Right lobe of liver (tissue), 6 donors: ENCODE data around the gene FAM89B. TPM values are rescaled to one million over a fixed set of nuclear protein-coding genes. Genes with fewer than 3 reads are reported as not detected.

ENCODE experiments used
- ATAC-seq, 4 donors: fragments of 200-7000 bp; cut with Tn5 transposase; one replicate each; pipeline ENCODE4 v1.9.1; 2020; ENCODE audit warnings: mild to moderate bottlenecking in 4 of 4, moderate library complexity in 4 of 4
- DNase-seq, 3 donors: peaks; one replicate each; pipeline ENCODE4 v3.0.0-alpha.2; 2020
- H3K27ac ChIP-seq, 3 donors: fragments of 200-600 bp; one replicate each; pipeline ENCODE4 v1.8.0; 2022
- H3K27me3 ChIP-seq, 2 donors: fragments of 200-600 bp; one replicate each; pipeline ENCODE4 v1.8.0; 2022
- H3K36me3 ChIP-seq, 4 donors: fragments of 200-600 bp; sonication (generic) in 1 of 4; one replicate each; pipeline versions ENCODE4 v1.5.1 to v1.8.0; 2017 to 2022; ENCODE audit warnings: control low read depth in 1 of 4
- H3K4me1 ChIP-seq, 4 donors: fragments of 200-600 bp; sonication (generic) in 1 of 4; one replicate each; pipeline versions ENCODE4 v1.5.1 to v1.8.0; 2017 to 2022; ENCODE audit warnings: control low read depth in 1 of 4
- H3K4me3 ChIP-seq, 3 donors: fragments of 200-600 bp; one replicate each; pipeline ENCODE4 v1.8.0; 2022
- H3K9me3 ChIP-seq, 4 donors: fragments of 200-600 bp; sonication (generic) in 1 of 4; one replicate each; pipeline versions ENCODE4 v1.5.1 to v1.8.0; 2017 to 2022; ENCODE audit warnings: control low read depth in 1 of 4
- CTCF ChIP-seq, 4 donors: fragments of 200-600 bp in 3 of 4; fragments of 450-650 bp in 1 of 4; IDR thresholded peaks; one replicate each; pipeline versions ENCODE4 v1.5.1 to v1.8.0; 2016 to 2022; ENCODE audit warnings: antibody characterized with exemption in 4 of 4, mild to moderate bottlenecking in 2 of 4
- POLR2A ChIP-seq: fragments of 450-650 bp; IDR thresholded peaks from one replicate; pipeline ENCODE4 v1.6.1; 2017; ENCODE audit warnings: antibody characterized with exemption, mild to moderate bottlenecking
- WGBS: methylation state at CpG from one replicate; pipeline ENCODE4 v1.1.6; 2018; ENCODE audit warnings: low coverage, low lambda C conversion rate; ENCODE audit not compliant: insufficient coverage; ENCODE audit errors: missing lambda C conversion rate; 5-methylcytosine and 5-hydroxymethylcytosine counted together
- intact Hi-C, 2 donors: fragments of 100-400 bp; cut with DNase I; formaldehyde crosslinking; loops; one replicate each; pipeline versions ENCODE4 v1.11.2 to v1.14.1; 2022
- total RNA-seq, 6 experiments: library from RNA; depleted of rRNA in 2 of 6; stranded (reverse); fragments of >200 nt in 2 of 6; fragmentation: NEBNext Ultra II Directional in 3 of 6; extraction: Animal tissue kit (Norgen Biotek cat#: 25700) in 3 of 6; gene quantifications; one replicate each; pipeline versions ENCODE4 v1.1.0 to v1.2.4, GENCODE V29; 2016 to 2023
- donor health status: DM: no; HTN: yes; CAD: no.
- donor health status: DM: no; HTN: no; CAD: no.
- donor health status: DM: no; HTN: no; CAD: no.
- donor health status: DM: no; HTN: yes; CAD: no.
- donor health status: DM: no; HTN: yes; CAD: no.

FAM89B gene
- total RNA-seq, 6 experiments from 2014 or later: 12.8 to 20.6 (median 14.6) TPM

- Histone ChIP-seq H3K4me3 (peak within 1 kb of the TSS; percentile 99 to 100 (median 100)), H3K9me3 (no peaks in the 10 kb centered on the region), H3K27ac (peak within 1 kb of the TSS; percentile 79 to 94 (median 86)), H3K4me1 (peaks cover 0 to 58% (median 20%) of the 10 kb centered on the region in 4 donors), H3K36me3 (peaks cover 0 to 8% (median 3%) of the 10 kb centered on the region in 4 donors), H3K27me3 (no peaks in the 10 kb centered on the region)
- ATAC-seq: peak; percentile 79 to 91 (median 90)
- peak; percentile 87 to 88 (median 88) for DNase-seq
- 3% methylated on average over 33 of the region's 82 CpGs for WGBS
- intact Hi-C loops: no loop called here
- TF ChIP-seq CTCF (IDR thresholded peaks at IDR 0.05) (no peak), POLR2A (peak; percentile 62)
Observed at GRCh38 chr11:65524741-65525545, 47.4 kb upstream of the FAM89B start, which contains the start of gene SCYL1. TSS of gene SCYL1 (plus strand) at chr11:65525083. CDS start at chr11:65525154, 71 bp downstream.

GRCh38 chr11:65525546-65526480, 46.5 kb upstream of the FAM89B start:
- H3K36me3 ChIP-seq: peaks cover 0 to 13% (median 5%) of the 10 kb centered on the region in 4 donors
- peaks cover 0 to 64% (median 23%) of the 10 kb centered on the region in 4 donors for H3K4me1 ChIP-seq
- intact Hi-C loops: no loop called here
- peak overlapping the region; percentile 99 to 100 (median 100) for H3K4me3 ChIP-seq
- H3K27ac ChIP-seq: peak overlapping the region; percentile 79 to 94 (median 86)
- ATAC-seq (no peak), DNase-seq (peak in 1 of 3 donors; percentile 59)
- TF ChIP-seq POLR2A (no peak), CTCF (IDR thresholded peaks at IDR 0.05) (no peak)
- WGBS: 23% methylated on average over 13 of the region's 31 CpGs
- no peaks in the 10 kb centered on the region for H3K27me3 ChIP-seq
- H3K9me3 ChIP-seq: no peaks in the 10 kb centered on the region

- peak in 1 of 3 donors; percentile 56 for DNase-seq
- Histone ChIP-seq H3K36me3 (peaks cover 0 to 20% (median 7%) of the 10 kb centered on the region in 4 donors), H3K27me3 (no peaks in the 10 kb centered on the region), H3K4me3 (no peak overlapping the region), H3K27ac (no peak overlapping the region), H3K4me1 (peaks cover 0 to 72% (median 25%) of the 10 kb centered on the region in 4 donors), H3K9me3 (no peaks in the 10 kb centered on the region)
- WGBS: 60% methylated on average over 1 of the region's 8 CpGs
- intact Hi-C loops: no loop called here
- ATAC-seq: no peak
- TF ChIP-seq CTCF (IDR thresholded peaks at IDR 0.05) (no peak), POLR2A (no peak)
Observed at GRCh38 chr11:65526744-65527143, 45.6 kb upstream of the FAM89B start.

GRCh38 chr11:65528819-65529350, 43.5 kb upstream of the FAM89B start:
- intact Hi-C loops: no loop called here
- no peaks in the 10 kb centered on the region for H3K27me3 ChIP-seq
- WGBS: 50% methylated on average over 2 of the region's 12 CpGs
- no peaks in the 10 kb centered on the region for H3K9me3 ChIP-seq
- H3K4me3 ChIP-seq: no peak overlapping the region
- no peak for TF ChIP-seq POLR2A
- no peak for TF ChIP-seq CTCF (IDR thresholded peaks at IDR 0.05)
- H3K4me1 ChIP-seq: peaks cover 0 to 64% (median 26%) of the 10 kb centered on the region in 4 donors
- H3K36me3 ChIP-seq: peaks cover 0 to 30% (median 14%) of the 10 kb centered on the region in 4 donors
- ATAC-seq (no peak), DNase-seq (no peak)
- H3K27ac ChIP-seq: no peak overlapping the region
